ENCODE measurements around the gene BCAR3.
"Not testable (repeated sequence)": the region's sequence is repeated elsewhere in the genome, so short reads cannot be mapped to it uniquely, and the experiment has no call there.

Gene BCAR3

GRCh38 chr1:93687542-93687941 lies 5.9 kb upstream of the BCAR3 start:
- DNase-seq: no peak

DNA sequence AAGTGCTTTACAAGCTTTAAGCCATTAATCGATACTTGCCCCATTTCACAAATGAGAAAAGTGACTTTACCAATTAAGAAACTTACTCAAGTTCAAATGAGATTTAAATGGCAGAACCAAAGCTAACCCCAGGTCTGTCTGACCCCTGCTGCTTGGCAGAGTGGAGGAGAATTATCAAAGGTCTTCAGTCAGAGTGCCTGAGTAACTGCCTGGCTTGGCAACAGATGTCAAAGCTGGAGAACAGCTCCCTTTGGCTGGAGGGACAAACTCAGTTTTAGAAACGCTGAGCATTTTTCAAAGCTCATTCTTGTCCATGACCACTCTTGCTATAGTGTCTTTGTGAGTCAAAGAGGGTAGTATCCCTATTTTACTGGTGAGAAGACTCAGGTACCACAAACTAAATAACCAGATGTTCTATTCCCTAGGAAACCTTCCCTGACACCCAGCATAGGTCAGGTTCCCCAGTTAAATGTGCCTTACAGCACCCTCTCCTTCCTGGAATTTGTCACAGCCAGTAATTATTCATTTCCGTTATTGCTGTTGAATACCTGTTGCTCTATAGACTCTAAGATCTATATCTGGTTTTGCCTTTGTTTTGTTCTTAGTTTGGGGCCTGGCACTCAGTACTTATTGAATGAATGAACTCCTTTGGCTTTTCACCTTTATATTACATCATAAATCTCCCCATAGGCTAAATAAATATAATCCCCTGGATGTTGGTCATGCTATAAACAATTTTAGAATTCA lies 5.0 kb upstream of the BCAR3 start:
- DNase-seq: no peak

DNA sequence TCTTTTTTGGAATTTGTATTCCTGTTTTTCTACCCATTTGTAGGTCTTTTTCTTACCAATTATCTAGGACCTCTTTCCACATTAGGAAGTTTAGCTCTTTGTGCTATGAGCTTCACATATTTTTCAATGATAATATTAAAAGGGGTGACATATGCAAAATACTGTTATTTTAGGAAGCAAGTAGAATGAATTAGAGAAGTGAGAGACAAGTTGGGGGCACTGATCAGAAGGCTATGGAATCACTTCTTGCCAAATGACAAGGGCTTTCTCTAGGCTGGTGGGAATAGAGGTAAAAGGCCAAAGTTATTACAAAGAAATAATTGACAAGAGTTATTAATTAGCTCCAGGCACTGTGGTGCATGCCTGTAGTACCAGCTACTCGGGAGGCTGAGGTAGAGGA lies 4.3 kb upstream of the BCAR3 start:
- DNase-seq: no peak

GRCh38 chr1:93683234-93683633 lies 1.6 kb upstream of the BCAR3 start:
- DNase-seq: no peak

GRCh38 chr1:93681989-93682412 lies 364 bp upstream of the BCAR3 start:
- DNase-seq: peak; percentile 77

DNA sequence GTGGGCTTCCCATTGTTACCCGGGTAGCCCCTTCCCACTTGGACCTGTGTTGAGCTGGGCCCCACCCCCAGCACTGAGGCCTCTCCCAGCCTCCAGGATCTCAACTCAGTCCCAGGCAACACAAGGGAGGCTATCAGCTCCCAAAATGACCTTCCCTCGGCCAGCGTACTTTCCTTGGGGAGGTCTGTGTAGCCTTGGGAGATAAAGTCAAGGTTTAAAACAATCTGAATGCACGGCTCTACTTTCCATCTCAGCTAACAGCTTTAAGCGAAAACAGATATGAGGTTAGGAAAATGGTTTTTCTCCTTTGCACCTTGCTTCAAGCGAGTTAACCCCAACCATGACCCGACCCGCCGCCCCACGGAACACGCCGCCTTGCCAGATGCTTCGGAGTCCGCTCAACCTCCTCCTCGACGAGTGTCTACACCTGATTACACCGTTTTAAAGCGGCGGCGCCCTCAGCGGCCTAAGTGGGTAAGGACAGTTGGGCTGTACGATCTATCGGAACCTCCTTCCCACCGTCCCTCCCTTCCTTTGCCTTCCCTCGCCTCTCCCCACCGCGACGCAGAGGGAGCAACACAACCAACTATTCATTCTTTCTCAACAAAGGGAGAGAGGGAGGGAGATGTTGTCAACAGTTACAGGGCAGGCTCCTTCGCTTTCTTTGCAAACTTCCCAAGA lies 1.1 kb downstream of the BCAR3 start:
- DNase-seq: peak; percentile 30

GRCh38 chr1:93680076-93680419 lies 1.6 kb downstream of the BCAR3 start:
- no peak for DNase-seq

DNA sequence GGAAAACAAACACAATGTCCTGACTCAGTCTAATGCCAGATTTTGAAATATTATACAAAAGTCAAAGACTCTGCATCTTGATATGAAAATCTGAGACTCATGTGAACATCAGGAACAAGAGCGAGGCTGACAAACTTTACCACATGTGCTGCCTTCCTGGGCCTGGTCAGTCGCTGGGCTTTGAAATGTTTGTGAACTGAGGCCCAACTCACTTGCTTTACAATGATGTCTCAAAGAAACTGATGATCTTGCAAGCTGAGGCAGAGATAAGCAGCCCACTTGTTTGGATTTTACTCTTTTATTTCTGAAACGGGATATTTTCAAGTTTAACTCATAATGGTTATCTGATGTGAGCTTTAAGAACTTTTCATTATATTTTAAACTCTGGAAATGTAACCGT lies 2.1 kb downstream of the BCAR3 start:
- no peak for DNase-seq

GRCh38 chr1:93678946-93679480 lies 2.6 kb downstream of the BCAR3 start:
- DNase-seq: no peak

DNA sequence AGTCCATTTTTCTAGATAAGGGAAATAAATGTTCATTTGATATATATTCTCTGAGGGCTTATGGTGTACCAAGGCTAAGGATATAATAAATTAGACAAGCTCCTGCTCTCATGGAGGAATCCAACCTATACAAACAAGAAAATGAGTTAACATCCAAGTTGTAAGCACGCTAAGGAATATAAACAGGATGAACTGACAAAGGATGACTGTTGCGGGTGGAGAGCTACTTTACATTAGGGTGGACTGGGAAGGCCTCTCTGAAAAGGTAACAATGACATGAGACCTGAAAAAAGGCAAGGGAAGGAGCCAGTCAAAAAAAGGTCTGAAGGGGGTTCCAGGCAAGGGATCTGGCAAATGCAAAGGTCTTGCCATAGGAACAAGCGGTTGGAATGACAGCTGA lies 3.1 kb downstream of the BCAR3 start:
- DNase-seq: no peak

DNA sequence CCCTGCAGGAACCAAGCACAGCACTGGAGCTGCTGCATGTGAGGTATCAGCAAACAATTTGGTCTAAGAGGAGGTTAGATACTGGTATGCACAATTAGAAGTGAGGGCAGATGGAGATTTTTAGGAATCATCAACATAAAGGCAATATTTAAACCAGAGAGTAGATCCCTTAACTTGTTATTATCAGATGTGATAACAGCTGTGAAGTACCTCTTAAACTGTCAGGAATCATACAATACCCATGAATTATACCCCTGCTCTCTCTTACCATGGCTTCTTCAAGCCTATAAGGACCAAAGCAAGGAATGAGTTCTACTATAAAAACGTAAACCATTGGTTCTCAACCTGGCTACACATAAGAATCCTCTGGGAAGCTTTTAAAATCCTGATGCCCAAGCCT lies 3.9 kb downstream of the BCAR3 start:
- no peak for DNase-seq

GRCh38 chr1:93676427-93676826 lies 5.2 kb downstream of the BCAR3 start:
- no peak for DNase-seq

- DNase-seq: no peak
Measured at GRCh38 chr1:93675931-93676330, 5.7 kb downstream of the BCAR3 start.

- no peak for DNase-seq
Measured at GRCh38 chr1:93675271-93675670, 6.4 kb downstream of the BCAR3 start.

- not testable (repeated sequence) for DNase-seq
Measured at GRCh38 chr1:93674071-93674470, 7.6 kb downstream of the BCAR3 start.

- DNase-seq: no peak
Measured at GRCh38 chr1:93673163-93673829, 8.3 kb downstream of the BCAR3 start.

GRCh38 chr1:93672477-93673162 lies 9.0 kb downstream of the BCAR3 start:
- DNase-seq: no peak

GRCh38 chr1:93672069-93672468 lies 9.6 kb downstream of the BCAR3 start:
- DNase-seq: no peak

DNA sequence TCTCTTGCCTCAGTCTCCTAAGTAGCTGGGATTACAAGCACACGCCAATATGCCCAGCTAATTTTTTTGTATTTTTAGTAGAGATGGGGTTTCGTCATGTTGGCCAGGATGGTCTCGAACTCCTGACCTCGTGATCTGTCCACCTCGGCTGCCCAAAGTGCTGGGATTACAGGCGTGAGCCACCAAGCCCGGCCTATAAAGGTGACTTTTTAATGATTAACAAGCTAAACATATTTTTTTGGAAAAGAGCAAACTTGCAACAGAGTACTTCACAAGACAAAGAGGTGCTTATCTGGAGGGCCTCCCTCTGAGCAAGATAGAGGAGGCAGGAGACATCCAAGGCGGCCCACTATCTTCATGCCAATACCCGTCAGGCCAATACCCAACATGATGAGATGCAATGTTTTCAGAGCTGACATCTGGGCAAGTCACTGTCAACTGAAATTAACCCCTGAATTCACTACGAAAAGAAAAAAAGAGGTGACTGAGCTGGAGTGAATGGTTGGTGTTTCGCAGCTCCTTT lies 10.5 kb downstream of the BCAR3 start:
- no peak for DNase-seq

DNA sequence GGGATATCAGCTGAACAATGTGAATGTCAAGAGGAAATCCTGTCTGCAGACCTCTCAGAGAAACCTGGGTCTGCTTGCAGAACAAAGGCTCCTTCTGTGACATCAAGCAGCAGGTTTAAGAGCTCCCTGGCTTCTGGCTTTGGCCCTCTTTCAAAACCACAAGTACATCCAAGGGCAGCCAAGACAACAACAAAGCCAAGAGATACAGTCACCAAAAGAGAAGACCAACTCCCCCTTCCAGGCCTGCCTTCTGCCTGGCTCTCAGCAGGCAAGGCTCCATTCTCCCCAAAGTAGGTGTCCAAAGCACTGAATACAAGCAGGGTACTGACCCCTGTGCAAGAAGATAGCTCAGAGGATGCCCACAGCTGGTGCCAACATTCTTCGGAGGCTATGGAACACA lies 11.5 kb downstream of the BCAR3 start:
- DNase-seq: no peak

GRCh38 chr1:93669369-93669768 lies 12.3 kb downstream of the BCAR3 start:
- DNase-seq: no peak

- no peak for DNase-seq
Measured at GRCh38 chr1:93668951-93669350, 12.7 kb downstream of the BCAR3 start.

DNA sequence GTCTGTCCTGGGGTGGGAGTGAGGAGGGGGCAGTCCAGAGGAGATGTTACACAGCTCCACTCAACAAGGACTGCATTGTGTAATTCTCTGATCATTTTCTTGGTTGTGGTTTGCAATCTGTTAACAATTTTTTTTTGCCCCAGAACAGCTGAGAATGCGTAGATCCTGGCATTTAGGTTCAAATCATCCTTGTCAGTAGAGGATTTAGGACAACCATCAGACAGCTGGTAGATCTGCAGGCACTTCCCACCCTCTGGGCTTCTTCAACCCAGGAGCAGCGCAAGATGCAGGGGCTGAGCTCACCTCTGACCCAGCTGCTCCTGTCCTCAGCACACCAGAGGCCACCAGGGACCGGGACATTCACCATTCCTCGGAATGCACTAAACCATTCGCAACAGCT lies 13.5 kb downstream of the BCAR3 start:
- DNase-seq: no peak

Data from NCI-H1436 (cell line).